ENCODE measurements around the gene IGFBP2. TPM values are rescaled to one million over a fixed set of nuclear protein-coding genes. Genes with fewer than 3 reads are reported as not detected.

Gene IGFBP2
- total and polyA plus RNA-seq, 4 experiments from 2014 or later: not detected

DNA sequence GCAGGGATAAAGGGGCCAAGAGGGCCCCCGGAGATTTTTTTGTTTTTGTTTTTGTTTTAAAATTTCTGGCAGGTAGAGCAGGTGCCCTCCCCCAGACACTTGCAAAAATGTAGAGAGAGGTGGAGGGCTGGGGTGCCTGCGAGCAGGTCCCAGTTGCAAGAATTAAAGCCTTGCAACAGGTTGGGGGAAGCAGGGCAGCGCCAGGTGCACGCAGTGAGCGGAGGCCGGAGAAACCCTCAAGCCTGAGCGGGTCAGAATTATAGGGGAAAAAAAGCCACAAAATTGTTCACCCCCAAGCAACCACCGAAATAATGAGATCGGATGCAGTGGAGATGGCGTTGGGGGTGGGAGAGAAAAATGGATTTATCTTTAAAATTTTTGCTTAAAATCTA, 61.6 kb downstream of the IGFBP2 start:
- peaks cover 0 to 2% (median 0%) of the 10 kb centered on the region in 8 donors for H3K9me3 Mint-ChIP-seq
- no peaks in the 10 kb centered on the region for H3K9me3 ChIP-seq (ENCODE audit: control insufficient read depth in 1 of 2, low read length in 2 of 2)
- H3K27me3 Mint-ChIP-seq: peaks cover 44 to 49% of the 10 kb centered on the region in 2 donors
- peak overlapping the region in 1 of 8 donors; percentile 39 for H3K4me3 Mint-ChIP-seq
- intact Hi-C loops (cut with micrococcal nuclease): loop anchor here (5.0 kb wide), 1 partner anchor 1062 kb away; no protein-coding TSS in a partner anchor
- no peak overlapping the region for H3K27ac Mint-ChIP-seq
- H3K36me3 ChIP-seq (ENCODE audit: insufficient read depth, low read length): no peaks in the 10 kb centered on the region
- H3K36me3 Mint-ChIP-seq: no peaks in the 10 kb centered on the region
- no peak overlapping the region for H3K27ac ChIP-seq (ENCODE audit: low read depth, low read length)
- no peak for DNase-seq
- POLR2A ChIA-PET (ENCODE audit: partially characterized antibody): no interaction called here
- CTCF ChIA-PET (ENCODE audit: partially characterized antibody): interaction anchor here (1.3 kb wide), 1 partner anchor 28 kb away, joined by 4 read pairs; no protein-coding TSS in a partner anchor
- peaks cover 29% of the 10 kb centered on the region for H3K4me1 ChIP-seq (ENCODE audit: insufficient read depth, low read length)
- no peak overlapping the region for H3K4me3 ChIP-seq (ENCODE audit: low read length in 2 of 2)
- peaks cover 16 to 35% (median 23%) of the 10 kb centered on the region in 4 donors for H3K4me1 Mint-ChIP-seq
- H3K27me3 ChIP-seq (ENCODE audit: insufficient read depth, low read length): peaks cover 16% of the 10 kb centered on the region

DNA sequence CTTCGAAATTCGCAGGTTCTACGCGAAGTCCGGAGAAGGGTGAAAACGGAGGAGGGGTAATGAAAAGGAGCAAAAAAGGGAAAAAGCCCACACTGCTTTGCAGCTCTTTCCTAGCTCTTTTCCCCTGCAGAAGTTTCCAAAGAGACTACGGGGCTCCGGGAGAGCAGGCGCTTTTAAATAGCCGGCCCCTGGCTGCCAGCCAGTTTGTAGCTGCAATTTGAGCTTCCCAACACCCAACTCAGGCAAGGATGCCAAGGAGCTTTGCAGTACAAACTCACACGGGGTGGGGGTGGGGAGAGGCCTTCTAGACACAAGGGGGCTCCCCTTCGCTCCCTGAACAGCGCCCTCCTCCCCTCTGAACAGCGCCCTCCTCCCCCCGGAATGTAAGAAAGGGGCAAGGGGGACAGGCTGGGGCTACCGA, 62.2 kb downstream of the IGFBP2 start, which contains the start of gene IGFBP5:
Gene IGFBP5 (minus strand): TSS at position 149 of the 421 bp plus-strand sequence. CDS start 774 bp downstream, outside the sequence.
- Mint-ChIP-seq H3K36me3 (no peaks in the 10 kb centered on the region), H3K27me3 (peaks cover 41 to 45% of the 10 kb centered on the region in 2 donors), H3K4me1 (peaks cover 16 to 35% (median 22%) of the 10 kb centered on the region in 4 donors), H3K9me3 (peaks cover 0 to 2% (median 0%) of the 10 kb centered on the region in 8 donors), H3K27ac (peak within 1 kb of the TSS in 1 of 7 donors; percentile 39), H3K4me3 (peak within 1 kb of the TSS in 3 of 8 donors; percentile 6 to 85 (median 39))
- intact Hi-C loops (cut with micrococcal nuclease): loop anchor here (5.0 kb wide), 1 partner anchor 1062 kb away; no protein-coding TSS in a partner anchor
- Histone ChIP-seq H3K4me1 (ENCODE audit: insufficient read depth, low read length) (peaks cover 29% of the 10 kb centered on the region), H3K4me3 (ENCODE audit: low read length in 2 of 2) (no peak within 1 kb of the TSS), H3K9me3 (ENCODE audit: control insufficient read depth in 1 of 2, low read length in 2 of 2) (no peaks in the 10 kb centered on the region), H3K36me3 (ENCODE audit: insufficient read depth, low read length) (no peaks in the 10 kb centered on the region), H3K27me3 (ENCODE audit: insufficient read depth, low read length) (peaks cover 12% of the 10 kb centered on the region), H3K27ac (ENCODE audit: low read depth, low read length) (no peak within 1 kb of the TSS)
- POLR2A ChIA-PET (ENCODE audit: partially characterized antibody): no interaction called here
- CTCF ChIA-PET (ENCODE audit: partially characterized antibody): interaction anchor here (1.3 to 1.7 kb wide), 2 partner anchors 13 to 29 kb away, joined by 4 to 5 read pairs; no protein-coding TSS in a partner anchor
- DNase-seq: no peak

DNA sequence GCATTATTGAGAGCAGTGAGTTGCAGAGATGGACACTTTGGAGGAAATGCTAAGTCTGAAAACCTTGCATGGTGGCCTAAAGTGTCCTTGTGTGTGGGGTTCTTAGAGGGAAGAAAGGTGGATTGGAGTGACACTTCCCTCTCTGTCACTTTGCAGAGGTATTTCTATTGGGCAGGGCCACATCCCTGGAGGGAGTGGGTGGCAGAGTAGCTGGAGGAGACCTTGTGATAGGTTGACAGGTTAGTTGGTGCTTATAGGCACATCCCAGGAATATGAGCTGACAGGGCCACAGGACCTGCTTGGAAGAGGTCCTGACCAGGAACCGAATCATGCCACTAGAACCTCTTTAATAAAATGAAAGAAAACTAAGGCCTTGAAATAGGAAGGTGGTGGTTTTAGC, 63.1 kb downstream of the IGFBP2 start:
- peak overlapping the region in 1 of 7 donors; percentile 39 for H3K27ac Mint-ChIP-seq
- ChIA-PET POLR2A (ENCODE audit: partially characterized antibody) (no interaction called here), CTCF (ENCODE audit: partially characterized antibody) (interaction anchor here (0.6 to 1.7 kb wide), 2 partner anchors 12 to 1018 kb away, joined by 3 to 5 read pairs; no protein-coding TSS in a partner anchor)
- H3K4me1 ChIP-seq (ENCODE audit: insufficient read depth, low read length): peaks cover 24% of the 10 kb centered on the region
- peak overlapping the region in 1 of 8 donors; percentile 6 for H3K4me3 Mint-ChIP-seq
- peaks cover 0 to 2% (median 0%) of the 10 kb centered on the region in 8 donors for H3K9me3 Mint-ChIP-seq
- H3K27ac ChIP-seq (ENCODE audit: low read depth, low read length): no peak overlapping the region
- H3K4me3 ChIP-seq (ENCODE audit: low read length in 2 of 2): no peak overlapping the region
- peaks cover 12% of the 10 kb centered on the region for H3K27me3 ChIP-seq (ENCODE audit: insufficient read depth, low read length)
- H3K9me3 ChIP-seq (ENCODE audit: control insufficient read depth in 1 of 2, low read length in 2 of 2): no peaks in the 10 kb centered on the region
- peaks cover 36 to 40% of the 10 kb centered on the region in 2 donors for H3K27me3 Mint-ChIP-seq
- no peaks in the 10 kb centered on the region for H3K36me3 Mint-ChIP-seq
- peaks cover 14 to 30% (median 20%) of the 10 kb centered on the region in 4 donors for H3K4me1 Mint-ChIP-seq
- no peak for DNase-seq
- intact Hi-C loops (cut with micrococcal nuclease): loop anchor here (5.0 kb wide), 1 partner anchor 1061 kb away; no protein-coding TSS in a partner anchor
- H3K36me3 ChIP-seq (ENCODE audit: insufficient read depth, low read length): no peaks in the 10 kb centered on the region

DNA sequence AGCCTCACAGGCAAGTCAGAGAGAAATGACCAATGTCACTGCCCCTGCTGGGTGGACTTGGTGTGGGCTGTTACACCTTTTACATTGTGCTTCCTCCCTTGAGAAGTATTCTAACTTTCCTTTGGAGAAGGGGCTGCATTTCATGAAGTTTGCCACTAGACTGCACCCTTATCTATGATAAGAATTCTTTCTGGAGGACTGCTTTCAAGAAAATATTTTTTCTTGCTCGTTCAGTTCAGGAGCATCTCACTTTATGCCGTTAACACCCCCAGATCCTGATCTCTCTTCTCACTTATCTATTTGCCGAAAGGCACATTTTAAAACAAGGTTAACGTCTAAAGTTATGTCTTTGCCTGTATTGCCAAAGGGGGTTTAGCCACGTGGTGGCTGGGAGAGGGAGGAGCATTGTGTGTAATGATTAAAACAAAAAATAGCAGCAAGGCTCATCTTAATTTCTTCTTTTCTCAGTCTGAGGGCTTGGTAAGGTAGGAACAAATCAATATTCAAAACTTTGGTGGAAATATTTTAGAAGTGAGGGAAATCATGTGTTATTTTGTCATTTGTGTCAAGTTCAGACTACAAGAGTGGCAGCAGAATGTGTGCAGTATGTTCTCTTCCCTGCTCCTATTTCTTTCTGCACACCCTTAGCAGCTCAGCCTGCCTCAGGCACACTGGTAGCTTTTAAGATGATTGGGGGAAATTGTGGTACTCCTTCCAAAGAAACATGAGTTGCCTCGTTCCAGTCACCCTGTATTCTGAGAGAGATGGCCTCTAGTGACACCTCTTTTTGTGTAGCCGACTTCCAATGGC, 63.7 kb downstream of the IGFBP2 start:
- peaks cover 33 to 39% of the 10 kb centered on the region in 2 donors for H3K27me3 Mint-ChIP-seq

DNA sequence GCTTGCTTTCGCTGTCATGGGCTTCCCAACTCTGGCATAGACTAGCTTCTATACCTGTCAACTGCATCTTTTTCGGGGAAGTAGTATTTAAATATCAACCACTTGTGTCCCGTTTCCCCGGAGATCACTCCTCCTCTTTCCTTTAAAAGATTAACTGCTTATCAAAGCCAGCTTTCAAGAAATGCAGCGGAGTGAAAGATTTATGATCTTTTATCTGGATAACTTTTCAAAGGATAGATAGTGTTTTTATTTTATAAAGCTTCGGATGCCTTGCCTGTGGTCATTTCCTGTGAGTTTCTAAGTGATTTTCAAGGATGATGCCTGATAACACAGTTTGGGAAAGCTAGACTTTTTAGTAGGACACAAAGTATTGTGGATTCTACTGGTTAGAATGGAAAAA, 65.1 kb downstream of the IGFBP2 start:
- H3K27me3 Mint-ChIP-seq: peaks cover 29 to 32% of the 10 kb centered on the region in 2 donors
- CTCF ChIA-PET (ENCODE audit: partially characterized antibody): interaction anchor here (0.9 to 2.0 kb wide), 5 partner anchors 14 to 1017 kb away, joined by 3 to 5 read pairs (median 4); no protein-coding TSS in a partner anchor

More for the DNA sequence above, 63.7 kb downstream of the IGFBP2 start:
- Mint-ChIP-seq H3K4me1 (peaks cover 11 to 25% (median 15%) of the 10 kb centered on the region in 4 donors), H3K36me3 (no peaks in the 10 kb centered on the region), H3K4me3 (no peak overlapping the region), H3K9me3 (peaks cover 0 to 2% (median 0%) of the 10 kb centered on the region in 8 donors), H3K27ac (peak overlapping the region in 1 of 7 donors; percentile 49)
- Histone ChIP-seq H3K27ac (ENCODE audit: low read depth, low read length) (no peak overlapping the region), H3K4me3 (ENCODE audit: low read length in 2 of 2) (no peak overlapping the region), H3K27me3 (ENCODE audit: insufficient read depth, low read length) (peaks cover 12% of the 10 kb centered on the region), H3K9me3 (ENCODE audit: control insufficient read depth in 1 of 2, low read length in 2 of 2) (no peaks in the 10 kb centered on the region), H3K36me3 (ENCODE audit: insufficient read depth, low read length) (no peaks in the 10 kb centered on the region), H3K4me1 (ENCODE audit: insufficient read depth, low read length) (peaks cover 20% of the 10 kb centered on the region)
- DNase-seq: no peak
- intact Hi-C loops (cut with micrococcal nuclease): loop anchor here (5.0 kb wide), 1 partner anchor 1060 kb away; no protein-coding TSS in a partner anchor
- ChIA-PET CTCF (ENCODE audit: partially characterized antibody) (interaction anchor here (0.6 to 2.0 kb wide), 3 partner anchors 12 to 1017 kb away, joined by 3 to 5 read pairs (median 5); no protein-coding TSS in a partner anchor), POLR2A (ENCODE audit: partially characterized antibody) (no interaction called here)

DNA sequence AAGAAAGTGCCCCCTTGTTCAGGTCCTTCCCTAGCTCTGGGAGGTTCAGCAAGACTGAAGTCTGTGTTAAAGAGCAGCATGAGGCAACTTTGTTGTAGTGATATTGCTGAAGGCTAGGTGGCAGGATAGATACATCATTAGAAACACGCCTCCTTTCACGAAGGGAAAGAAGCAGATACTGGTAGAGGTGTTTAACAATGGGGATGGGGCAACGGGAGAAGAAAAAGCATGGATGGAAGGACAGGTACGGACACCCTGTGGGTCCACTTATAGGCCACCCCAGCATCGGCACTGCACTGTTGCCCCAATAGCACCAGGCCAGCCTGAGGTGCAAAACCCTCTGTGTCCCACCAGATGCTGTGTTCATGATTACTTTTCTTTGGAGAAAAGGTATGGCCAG, 65.7 kb downstream of the IGFBP2 start:
- peaks cover 3% of the 10 kb centered on the region for H3K4me1 ChIP-seq (ENCODE audit: insufficient read depth, low read length)
- peak in 2 of 5 donors; percentile 12 to 14 for DNase-seq
- no peaks in the 10 kb centered on the region for H3K36me3 ChIP-seq (ENCODE audit: insufficient read depth, low read length)
- peaks cover 0 to 10% (median 2%) of the 10 kb centered on the region in 4 donors for H3K4me1 Mint-ChIP-seq
- H3K4me3 ChIP-seq (ENCODE audit: low read length in 2 of 2): no peak overlapping the region
- ChIA-PET POLR2A (ENCODE audit: partially characterized antibody) (no interaction called here), CTCF (ENCODE audit: partially characterized antibody) (interaction anchor here (0.9 to 2.0 kb wide), 5 partner anchors 14 to 1016 kb away, joined by 3 to 5 read pairs (median 4); no protein-coding TSS in a partner anchor)
- no peak overlapping the region for H3K4me3 Mint-ChIP-seq
- intact Hi-C loops (cut with micrococcal nuclease): loop anchor here (1.0 to 5.0 kb wide), 2 partner anchors 1014 to 1058 kb away; no protein-coding TSS in a partner anchor
- peaks cover 26% of the 10 kb centered on the region in 2 donors for H3K27me3 Mint-ChIP-seq
- no peaks in the 10 kb centered on the region for H3K9me3 Mint-ChIP-seq
- no peak overlapping the region for H3K27ac ChIP-seq (ENCODE audit: low read depth, low read length)
- H3K36me3 Mint-ChIP-seq: no peaks in the 10 kb centered on the region
- H3K9me3 ChIP-seq (ENCODE audit: control insufficient read depth in 1 of 2, low read length in 2 of 2): no peaks in the 10 kb centered on the region
- no peak overlapping the region for H3K27ac Mint-ChIP-seq
- peaks cover 12% of the 10 kb centered on the region for H3K27me3 ChIP-seq (ENCODE audit: insufficient read depth, low read length)

More for the DNA sequence above, 65.1 kb downstream of the IGFBP2 start:
- H3K9me3 Mint-ChIP-seq: peaks cover 0 to 2% (median 0%) of the 10 kb centered on the region in 8 donors
- peaks cover 12% of the 10 kb centered on the region for H3K27me3 ChIP-seq (ENCODE audit: insufficient read depth, low read length)
- peaks cover 3 to 15% (median 6%) of the 10 kb centered on the region in 4 donors for H3K4me1 Mint-ChIP-seq
- DNase-seq: no peak
- POLR2A ChIA-PET (ENCODE audit: partially characterized antibody): no interaction called here
- H3K27ac Mint-ChIP-seq: no peak overlapping the region
- H3K4me1 ChIP-seq (ENCODE audit: insufficient read depth, low read length): peaks cover 9% of the 10 kb centered on the region
- intact Hi-C loops (cut with micrococcal nuclease): loop anchor here (1.0 to 5.0 kb wide), 2 partner anchors 1015 to 1059 kb away; no protein-coding TSS in a partner anchor
- H3K36me3 ChIP-seq (ENCODE audit: insufficient read depth, low read length): no peaks in the 10 kb centered on the region
- H3K27ac ChIP-seq (ENCODE audit: low read depth, low read length): no peak overlapping the region
- no peak overlapping the region for H3K4me3 Mint-ChIP-seq
- no peak overlapping the region for H3K4me3 ChIP-seq (ENCODE audit: low read length in 2 of 2)
- H3K36me3 Mint-ChIP-seq: no peaks in the 10 kb centered on the region
- H3K9me3 ChIP-seq (ENCODE audit: control insufficient read depth in 1 of 2, low read length in 2 of 2): no peaks in the 10 kb centered on the region

Data from CD4-positive, alpha-beta memory T cell (primary cell).